Sigmoid colon (tissue), 7 donors: ENCODE measurements around the gene OGT. TPM values are rescaled to one million over a fixed set of nuclear protein-coding genes. Genes with fewer than 3 reads are reported as not detected.

Source experiments
- DNase-seq: peaks from one replicate; pipeline ENCODE4 v3.0.0-alpha.2; 2019
- H3K27ac ChIP-seq, 4 donors: fragments of 200-600 bp; sonication (generic); one replicate each; pipeline ENCODE4 v1.5.1; 2016 to 2019; ENCODE audit warnings: mild to moderate bottlenecking in 1 of 4
- H3K27me3 ChIP-seq, 3 donors: fragments of 200-600 bp; sonication (generic); one replicate each; pipeline ENCODE4 v1.5.1; 2019; ENCODE audit warnings: mild to moderate bottlenecking in 1 of 3
- H3K36me3 ChIP-seq, 4 donors: fragments of 200-600 bp; sonication (generic); one replicate each; pipeline ENCODE4 v1.5.1; 2016 to 2019
- H3K4me1 ChIP-seq, 4 donors: fragments of 200-600 bp; sonication (generic); one replicate each; pipeline ENCODE4 v1.5.1; 2017 to 2019
- H3K4me3 ChIP-seq, 4 donors: fragments of 200-600 bp; sonication (generic); one replicate each; pipeline ENCODE4 v1.5.1; 2017 to 2019; ENCODE audit warnings: mild to moderate bottlenecking in 2 of 4, moderate library complexity in 1 of 4
- H3K9me3 ChIP-seq, 4 donors: fragments of 200-600 bp in 3 of 4; sonication (generic) in 3 of 4; one replicate each; pipeline versions ENCODE4 v1.5.1 to v1.6.1; 2013 to 2019
- CTCF ChIP-seq, 4 experiments: fragments of 450-650 bp in 3 of 4; fragments of 200-600 bp in 1 of 4; IDR thresholded peaks; one replicate each; pipeline ENCODE4 v1.5.1; 2016 to 2019; ENCODE audit warnings: antibody characterized with exemption in 4 of 4, mild to moderate bottlenecking in 3 of 4, moderate library complexity in 2 of 4
- EP300 ChIP-seq, 4 donors: sonication (generic); formaldehyde crosslinking; IDR thresholded peaks; one replicate each; pipeline ENCODE4 v1.6.1; 2017; ENCODE audit warnings: antibody characterized with exemption in 4 of 4
- POLR2A ChIP-seq, 2 donors: fragments of 450-650 bp; IDR thresholded peaks; one replicate each; pipeline ENCODE4 v1.6.1; 2016; ENCODE audit warnings: antibody characterized with exemption in 2 of 2, mild to moderate bottlenecking in 2 of 2, moderate library complexity in 2 of 2
- POLR2AphosphoS5 ChIP-seq, 4 donors: sonication (generic); formaldehyde crosslinking; IDR thresholded peaks; one replicate each; pipeline ENCODE4 v1.6.1; 2017; ENCODE audit warnings: antibody characterized with exemption in 4 of 4
- WGBS, 2 donors: extraction: QIAGEN DNeasy Blood & Tissue Kit; methylation state at CpG; one replicate each; pipeline ENCODE4 v1.1.7; 2013; 5-methylcytosine and 5-hydroxymethylcytosine counted together
- intact Hi-C: fragments of 100-400 bp; cut with DNase I; formaldehyde crosslinking; loops from one replicate; pipeline ENCODE4 v1.15.1; 2023
- polyA plus RNA-seq, 3 donors: library from polyadenylated mRNA; stranded (reverse); fragments of 200-250 nt; gene quantifications; one replicate each; pipeline ENCODE4 v1.2.3, GENCODE V29; 2013
- total RNA-seq, 4 donors: library from RNA; depleted of rRNA; stranded (reverse); fragments of >200 nt; gene quantifications; one replicate each; pipeline ENCODE4 v1.1.0, GENCODE V29; 2016
- donor health status: healthy with polysubstance abuse.
- donor health status: Bipolar disorder and iron deficiency.
- donor health status: healthy.

The OGT gene
- total and polyA plus RNA-seq, 7 donors = 7.8 to 201 (median 104) TPM

DNA sequence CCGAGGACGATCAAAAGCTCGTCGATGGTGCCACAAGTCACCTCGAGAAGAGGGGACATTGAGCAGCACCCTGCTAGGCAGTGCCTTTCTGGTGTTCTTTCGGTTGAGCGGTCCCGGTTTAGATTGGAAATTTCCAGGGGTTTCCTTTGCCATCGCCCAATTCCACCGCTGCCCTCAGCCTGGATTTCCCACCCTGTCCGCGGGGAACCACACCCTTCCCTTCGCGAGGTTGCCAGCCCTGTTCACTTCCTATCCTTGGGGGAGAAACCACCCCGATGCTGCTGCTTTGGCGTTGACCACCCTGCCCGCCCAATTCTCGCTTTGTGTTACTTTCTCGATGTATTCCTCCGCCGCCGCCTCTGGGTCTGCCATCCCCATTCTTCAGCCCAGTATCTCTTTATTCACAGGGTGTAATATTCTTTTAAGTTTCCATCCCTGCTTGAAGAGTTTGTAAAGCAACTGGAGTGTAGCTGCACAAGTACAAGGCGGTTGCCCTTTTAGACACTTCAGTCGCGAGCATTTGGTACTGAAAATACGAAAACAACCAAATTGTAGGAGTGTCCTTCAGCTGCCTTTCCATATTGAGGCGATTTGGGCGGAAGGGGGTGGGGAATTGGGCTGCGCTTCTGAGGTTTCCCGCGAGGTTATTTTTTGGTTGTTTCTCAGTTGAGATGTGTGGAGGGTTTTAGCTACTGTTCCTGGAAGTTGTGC lies 1.1 kb downstream of the OGT start:
- Histone ChIP-seq H3K27me3 (no peaks in the 10 kb centered on the region), H3K4me1 (peaks cover 0 to 20% (median 9%) of the 10 kb centered on the region in 4 donors), H3K27ac (peak overlapping the region; percentile 85 to 91 (median 88)), H3K4me3 (peak overlapping the region; percentile 61 to 73 (median 66)), H3K36me3 (peaks cover 0 to 5% (median 0%) of the 10 kb centered on the region in 4 donors), H3K9me3 (no peaks in the 10 kb centered on the region)
- TF ChIP-seq POLR2A (IDR thresholded peaks at IDR 0.05) (no peak), POLR2AphosphoS5 (IDR thresholded peaks at IDR 0.05) (peak in 3 of 4 donors; percentile 21 to 30 (median 26))
- intact Hi-C loops = loop anchor here (5.0 to 10.0 kb wide), 2 partner anchors 42 to 169 kb away; partner anchors contain the start of gene TAF1
- 0 to 1% methylated on average over 31 of the region's 31 CpGs for WGBS, 2 donors
- DNase-seq = no peak

GRCh38 chrX:71534773-71535544 lies 2.1 kb downstream of the OGT start:
- 1% methylated on average over 9 of the region's 9 CpGs for WGBS, 2 donors
- intact Hi-C loops = loop anchor here (5.0 to 10.0 kb wide), 2 partner anchors 43 to 170 kb away; partner anchors contain the start of gene TAF1
- peak overlapping the region; percentile 61 to 73 (median 66) for H3K4me3 ChIP-seq
- H3K27me3 ChIP-seq = no peaks in the 10 kb centered on the region
- H3K27ac ChIP-seq = peak overlapping the region; percentile 85 to 91 (median 88)
- peaks cover 0 to 5% (median 0%) of the 10 kb centered on the region in 4 donors for H3K36me3 ChIP-seq
- TF ChIP-seq EP300 (IDR thresholded peaks at IDR 0.05) = no peak
- no peaks in the 10 kb centered on the region for H3K9me3 ChIP-seq
- peaks cover 2 to 29% (median 15%) of the 10 kb centered on the region in 4 donors for H3K4me1 ChIP-seq
- no peak for DNase-seq

GRCh38 chrX:71536285-71536684 lies 3.4 kb downstream of the OGT start:
- 4 to 15% methylated on average over 5 of the region's 5 CpGs for WGBS, 2 donors
- TF ChIP-seq POLR2A (IDR thresholded peaks at IDR 0.05) (no peak), POLR2AphosphoS5 (IDR thresholded peaks at IDR 0.05) (no peak), EP300 (IDR thresholded peaks at IDR 0.05) (no peak), CTCF (IDR thresholded peaks at IDR 0.05) (no peak)
- intact Hi-C loops = loop anchor here (10.0 kb wide), 1 partner anchor 171 kb away; the partner anchor contains the start of gene TAF1
- Histone ChIP-seq H3K27ac (peak overlapping the region in 2 of 4 donors; percentile 40 to 85), H3K27me3 (no peaks in the 10 kb centered on the region), H3K36me3 (peaks cover 0 to 5% (median 0%) of the 10 kb centered on the region in 4 donors), H3K9me3 (no peaks in the 10 kb centered on the region), H3K4me1 (peaks cover 2 to 41% (median 19%) of the 10 kb centered on the region in 4 donors), H3K4me3 (peak overlapping the region in 3 of 4 donors; percentile 8 to 63 (median 12))
- DNase-seq = no peak

- no peak overlapping the region for H3K4me3 ChIP-seq
- intact Hi-C loops = loop anchor here (10.0 kb wide), 1 partner anchor 173 kb away; the partner anchor contains the start of gene TAF1
- H3K9me3 ChIP-seq = no peaks in the 10 kb centered on the region
- peaks cover 0 to 5% (median 0%) of the 10 kb centered on the region in 4 donors for H3K36me3 ChIP-seq
- no peak for TF ChIP-seq CTCF (IDR thresholded peaks at IDR 0.05)
- no peak for TF ChIP-seq EP300 (IDR thresholded peaks at IDR 0.05)
- no peak for TF ChIP-seq POLR2AphosphoS5 (IDR thresholded peaks at IDR 0.05)
- no peak for TF ChIP-seq POLR2A (IDR thresholded peaks at IDR 0.05)
- H3K4me1 ChIP-seq = peaks cover 2 to 54% (median 27%) of the 10 kb centered on the region in 4 donors
- no peak for DNase-seq
- no peak overlapping the region for H3K27ac ChIP-seq
- H3K27me3 ChIP-seq = no peaks in the 10 kb centered on the region
- WGBS, 2 donors = 73 to 80% methylated on average over 9 of the region's 9 CpGs
These were observed 4.8 kb downstream of the OGT start for GRCh38 chrX:71537743-71538142.

DNA sequence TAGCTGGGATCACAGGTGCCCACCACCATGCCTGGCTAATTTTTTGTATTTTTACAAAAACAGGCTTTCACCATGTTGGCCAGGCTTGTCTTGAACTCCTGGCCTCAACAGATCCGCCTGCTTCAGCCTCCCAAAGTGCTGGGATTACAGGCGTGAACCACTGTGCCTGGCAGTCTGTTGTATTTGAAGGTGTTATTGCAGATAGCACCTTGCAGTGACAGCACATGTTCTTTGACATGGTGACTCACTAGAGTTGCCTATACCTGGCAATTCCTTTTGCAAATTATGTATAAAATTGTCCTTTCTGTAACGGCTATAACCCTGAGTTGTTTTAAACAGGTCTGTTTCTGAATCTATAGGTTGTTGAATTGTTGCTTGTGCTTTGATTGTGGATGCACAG lies 7.9 kb downstream of the OGT start:
- H3K4me1 ChIP-seq = peaks cover 2 to 81% (median 36%) of the 10 kb centered on the region in 4 donors
- WGBS, 2 donors = 30 to 42% methylated on average over 3 of the region's 3 CpGs
- H3K9me3 ChIP-seq = no peaks in the 10 kb centered on the region
- H3K4me3 ChIP-seq = no peak overlapping the region
- intact Hi-C loops = no loop called here
- TF ChIP-seq POLR2AphosphoS5 (IDR thresholded peaks at IDR 0.05) (no peak), EP300 (IDR thresholded peaks at IDR 0.05) (no peak), CTCF (IDR thresholded peaks at IDR 0.05) (no peak), POLR2A (IDR thresholded peaks at IDR 0.05) (no peak)
- H3K27ac ChIP-seq = peak overlapping the region in 1 of 4 donors; percentile 44
- DNase-seq = no peak
- no peaks in the 10 kb centered on the region for H3K27me3 ChIP-seq
- H3K36me3 ChIP-seq = peaks cover 0 to 8% (median 0%) of the 10 kb centered on the region in 4 donors
